ENCODE data around the gene ENPP7. TPM values are rescaled to one million over a fixed set of nuclear protein-coding genes. Genes with fewer than 3 reads are reported as not detected.
"Not testable (repeated sequence)": the region's sequence is repeated elsewhere in the genome, so short reads cannot be mapped to it uniquely, and the experiment has no call there.

ENPP7 gene
- total RNA-seq, 1 donor from 2014 or later: not detected

DNA sequence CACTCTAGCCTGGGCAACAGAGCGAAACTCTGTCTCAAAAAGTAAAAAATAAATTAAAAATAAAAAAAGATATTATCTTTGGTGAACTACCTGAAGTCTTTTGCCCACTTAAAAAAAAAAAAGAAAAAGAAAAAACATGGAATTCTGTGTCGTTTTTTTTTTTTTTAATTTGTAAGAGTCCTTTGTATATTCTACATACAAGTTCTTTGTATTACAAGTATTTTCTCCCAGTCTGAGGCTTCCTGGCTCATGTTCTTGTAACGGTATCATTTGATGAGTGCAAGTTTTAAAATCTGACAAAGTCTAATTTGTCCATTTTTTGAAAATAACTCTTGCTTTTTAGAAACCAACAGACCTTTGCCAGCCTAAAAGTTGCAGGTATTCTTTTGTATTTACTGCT is 35.0 kb downstream of the ENPP7 start:
- Mint-ChIP-seq H3K4me3 (ENCODE audit: low read depth) (no peak overlapping the region), H3K27ac (no peak overlapping the region), H3K4me1 (ENCODE audit: low read depth) (no peaks in the 10 kb centered on the region), H3K36me3 (ENCODE audit: insufficient read depth) (no peaks in the 10 kb centered on the region), H3K27me3 (no peaks in the 10 kb centered on the region), H3K9me3 (ENCODE audit: low read depth) (no peaks in the 10 kb centered on the region)
- DNase-seq (ENCODE audit: low spot score, unreplicated experiment): no peak
- TF ChIP-seq, protein P1, sequence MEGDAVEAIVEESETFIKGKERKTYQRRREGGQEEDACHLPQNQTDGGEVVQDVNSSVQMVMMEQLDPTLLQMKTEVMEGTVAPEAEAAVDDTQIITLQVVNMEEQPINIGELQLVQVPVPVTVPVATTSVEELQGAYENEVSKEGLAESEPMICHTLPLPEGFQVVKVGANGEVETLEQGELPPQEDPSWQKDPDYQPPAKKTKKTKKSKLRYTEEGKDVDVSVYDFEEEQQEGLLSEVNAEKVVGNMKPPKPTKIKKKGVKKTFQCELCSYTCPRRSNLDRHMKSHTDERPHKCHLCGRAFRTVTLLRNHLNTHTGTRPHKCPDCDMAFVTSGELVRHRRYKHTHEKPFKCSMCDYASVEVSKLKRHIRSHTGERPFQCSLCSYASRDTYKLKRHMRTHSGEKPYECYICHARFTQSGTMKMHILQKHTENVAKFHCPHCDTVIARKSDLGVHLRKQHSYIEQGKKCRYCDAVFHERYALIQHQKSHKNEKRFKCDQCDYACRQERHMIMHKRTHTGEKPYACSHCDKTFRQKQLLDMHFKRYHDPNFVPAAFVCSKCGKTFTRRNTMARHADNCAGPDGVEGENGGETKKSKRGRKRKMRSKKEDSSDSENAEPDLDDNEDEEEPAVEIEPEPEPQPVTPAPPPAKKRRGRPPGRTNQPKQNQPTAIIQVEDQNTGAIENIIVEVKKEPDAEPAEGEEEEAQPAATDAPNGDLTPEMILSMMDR (IDR thresholded peaks at IDR 0.05; ENCODE audit: unreplicated experiment): no peak

DNA sequence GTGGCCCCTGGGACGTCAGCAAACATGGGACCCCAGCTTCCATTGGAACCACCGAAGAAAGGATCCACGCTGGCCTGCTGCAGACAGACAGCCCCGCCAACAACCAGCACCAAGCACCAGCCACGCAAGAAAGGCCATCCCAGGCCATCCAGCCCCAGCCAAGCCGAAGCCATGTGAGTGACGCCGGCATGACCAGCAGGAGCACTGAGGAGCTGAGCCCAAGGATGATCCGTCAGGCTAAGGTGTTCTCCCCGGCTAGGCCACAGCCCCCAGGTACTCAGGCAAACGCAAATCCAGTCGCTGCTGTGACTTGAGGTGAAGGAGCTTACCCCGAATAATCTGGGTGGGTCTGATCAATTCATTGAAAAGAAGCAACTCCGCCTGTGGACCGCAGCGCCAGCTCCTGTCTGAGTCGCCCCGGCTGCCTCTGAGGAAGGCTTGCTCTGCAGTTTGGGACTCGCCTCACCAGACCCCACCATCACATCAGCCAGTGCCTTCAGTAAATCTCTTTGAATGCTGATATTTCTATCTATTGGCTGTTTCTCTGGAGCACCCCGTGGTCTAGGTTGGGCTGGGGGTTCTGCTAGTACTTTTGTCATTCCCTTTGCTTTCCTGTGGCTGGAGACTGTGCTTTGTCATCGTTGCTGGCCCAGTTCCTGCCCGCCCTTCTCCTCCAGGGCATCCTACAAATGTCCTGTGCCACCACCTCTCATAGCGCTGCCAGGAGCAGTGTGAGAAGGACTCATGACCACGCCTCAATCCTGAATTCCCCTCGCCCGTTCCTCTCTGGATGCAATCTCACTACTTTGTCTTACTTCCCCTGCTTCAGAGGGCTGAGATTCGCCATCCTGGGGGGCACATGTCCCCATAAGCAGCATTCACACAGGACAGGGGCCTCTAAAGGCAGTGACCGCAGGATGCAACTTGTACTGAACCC is 39.1 kb downstream of the ENPP7 start:
- no peak overlapping the region for H3K4me3 Mint-ChIP-seq (ENCODE audit: low read depth)
- H3K9me3 Mint-ChIP-seq (ENCODE audit: low read depth): no peaks in the 10 kb centered on the region
- peaks cover 3% of the 10 kb centered on the region for H3K4me1 Mint-ChIP-seq (ENCODE audit: low read depth)
- no peak for DNase-seq (ENCODE audit: low spot score, unreplicated experiment)
- TF ChIP-seq, protein P1 (IDR thresholded peaks at IDR 0.05; ENCODE audit: unreplicated experiment): no peak
- no peaks in the 10 kb centered on the region for H3K36me3 Mint-ChIP-seq (ENCODE audit: insufficient read depth)
- H3K27ac Mint-ChIP-seq: no peak overlapping the region
- H3K27me3 Mint-ChIP-seq: no peaks in the 10 kb centered on the region

DNA sequence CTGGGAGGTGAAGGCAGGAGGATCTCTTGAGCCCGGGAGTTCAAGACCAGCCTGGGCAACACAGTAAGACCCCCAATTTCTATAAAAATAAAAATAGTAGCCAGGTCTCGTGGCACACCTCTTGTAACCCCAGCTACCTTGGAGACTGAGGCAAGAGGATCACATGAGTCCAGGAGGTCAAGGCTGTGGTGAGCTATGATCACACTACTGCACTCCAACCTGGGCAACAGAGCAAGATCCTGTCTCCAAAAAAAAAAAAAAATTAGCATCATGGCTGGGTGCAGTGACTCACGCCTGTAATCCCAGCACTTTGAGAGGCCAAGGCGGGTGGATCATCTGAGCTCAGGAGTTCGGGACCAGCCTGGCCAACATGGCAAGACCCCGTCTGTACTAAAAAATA is 40.5 kb downstream of the ENPP7 start:
- H3K9me3 Mint-ChIP-seq (ENCODE audit: low read depth): no peaks in the 10 kb centered on the region
- no peak overlapping the region for H3K4me3 Mint-ChIP-seq (ENCODE audit: low read depth)
- peaks cover 17% of the 10 kb centered on the region for H3K4me1 Mint-ChIP-seq (ENCODE audit: low read depth)
- no peaks in the 10 kb centered on the region for H3K36me3 Mint-ChIP-seq (ENCODE audit: insufficient read depth)
- TF ChIP-seq, protein P1 (IDR thresholded peaks at IDR 0.05; ENCODE audit: unreplicated experiment): no peak
- no peaks in the 10 kb centered on the region for H3K27me3 Mint-ChIP-seq
- DNase-seq (ENCODE audit: low spot score, unreplicated experiment): no peak
- H3K27ac Mint-ChIP-seq: no peak overlapping the region

DNA sequence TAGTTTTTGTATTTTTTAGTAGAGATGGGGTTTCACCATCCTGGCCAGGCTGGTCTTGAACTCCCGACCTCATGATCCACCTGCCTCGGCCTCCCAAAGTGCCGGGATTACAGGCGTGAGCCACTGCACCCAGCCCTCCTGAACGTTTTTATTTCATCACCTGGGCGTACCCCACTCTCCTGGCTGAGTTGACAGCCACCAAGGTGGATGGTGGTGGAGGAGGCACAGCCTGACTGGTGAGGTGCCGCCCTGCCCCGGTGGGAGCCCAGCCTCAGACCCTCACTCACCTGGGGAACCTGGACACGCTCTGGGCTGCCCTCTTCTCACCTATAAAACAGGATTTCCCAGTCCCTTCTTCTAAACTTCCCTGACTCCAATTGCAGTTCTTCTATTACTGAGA is 42.0 kb downstream of the ENPP7 start:
- H3K27ac Mint-ChIP-seq; H3K9me3 Mint-ChIP-seq (ENCODE audit: low read depth); H3K36me3 Mint-ChIP-seq (ENCODE audit: insufficient read depth); H3K27me3 Mint-ChIP-seq; DNase-seq (ENCODE audit: low spot score, unreplicated experiment); H3K4me3 Mint-ChIP-seq (ENCODE audit: low read depth): not testable (repeated sequence)
- H3K4me1 Mint-ChIP-seq (ENCODE audit: low read depth): peaks cover 29% of the 10 kb centered on the region

DNA sequence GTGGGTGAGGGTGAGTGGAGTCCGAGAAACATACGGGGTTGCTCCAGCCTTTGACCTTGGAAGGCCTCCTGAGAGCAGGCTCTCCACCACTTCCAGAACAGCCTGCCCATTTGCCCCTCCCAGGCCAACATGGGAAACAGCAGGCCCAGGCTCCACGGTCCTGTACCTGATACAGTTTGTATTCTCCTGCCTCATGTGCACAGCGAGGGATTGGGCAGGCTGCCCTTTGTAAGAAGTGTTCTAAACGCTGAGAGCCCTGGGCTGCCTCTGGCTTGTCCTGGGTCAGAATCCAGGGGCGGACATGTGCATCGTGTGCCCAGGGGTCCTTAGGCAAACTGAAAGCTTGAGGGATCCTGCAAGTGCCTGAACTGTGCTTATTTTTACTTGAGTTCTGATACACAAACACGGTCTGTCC is 43.8 kb downstream of the ENPP7 start:
- Mint-ChIP-seq H3K27me3 (no peaks in the 10 kb centered on the region), H3K27ac (no peak overlapping the region)
- no peak for DNase-seq (ENCODE audit: low spot score, unreplicated experiment)

More for the DNA sequence above, 43.8 kb downstream of the ENPP7 start:
- TF ChIP-seq, protein P1 (IDR thresholded peaks at IDR 0.05; ENCODE audit: unreplicated experiment): no peak
- H3K4me1 Mint-ChIP-seq (ENCODE audit: low read depth): peaks cover 35% of the 10 kb centered on the region
- H3K36me3 Mint-ChIP-seq (ENCODE audit: insufficient read depth): no peaks in the 10 kb centered on the region
- H3K4me3 Mint-ChIP-seq (ENCODE audit: low read depth): no peak overlapping the region
- no peaks in the 10 kb centered on the region for H3K9me3 Mint-ChIP-seq (ENCODE audit: low read depth)

Data from progenitor cell of endocrine pancreas (in vitro differentiated cells).